ENCODE results near the gene GARIN3.

GARIN3 gene

DNA sequence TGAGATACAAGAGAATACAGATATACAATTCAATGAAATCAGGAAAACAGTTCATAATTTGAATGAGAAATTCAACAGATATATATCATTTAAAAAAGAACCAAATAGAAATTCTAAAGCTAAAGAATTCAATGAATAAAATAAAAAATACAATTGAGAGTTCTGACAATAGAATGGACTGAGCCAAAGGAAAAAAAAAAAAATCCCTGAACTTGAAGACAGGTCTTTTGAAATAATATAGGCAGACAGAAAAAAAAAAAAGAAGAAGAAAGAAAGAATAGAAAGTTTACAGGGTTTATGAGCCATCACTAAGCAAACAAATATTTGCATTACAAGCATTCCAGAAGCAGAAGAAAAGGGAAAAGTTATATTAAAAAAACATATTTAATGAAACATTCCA, 44.4 kb downstream of the GARIN3 start:
- TF ChIP-seq ZNF70 (CRISPR knock-in tag; IDR thresholded peaks at IDR 0.05) (no peak), ZNF565 (CRISPR knock-in tag; conservative IDR thresholded peaks at IDR 0.05; ENCODE audit: low read depth) (no peak), OSR1 (CRISPR knock-in tag; IDR thresholded peaks at IDR 0.05) (no peak), BACH2 (CRISPR knock-in tag; IDR thresholded peaks at IDR 0.05; ENCODE audit: borderline replicate concordance) (no peak), ESRRG (CRISPR knock-in tag; IDR thresholded peaks at IDR 0.05) (no peak), ZNF8 (CRISPR knock-in tag; IDR thresholded peaks at IDR 0.05) (no peak), PPARA (CRISPR knock-in tag; IDR thresholded peaks at IDR 0.05; ENCODE audit: borderline replicate concordance) (no peak), CSDC2 (CRISPR knock-in tag; IDR thresholded peaks at IDR 0.05) (no peak), ZC3H10 (CRISPR knock-in tag; IDR thresholded peaks at IDR 0.05) (no peak), GLIS3 (CRISPR knock-in tag; IDR thresholded peaks at IDR 0.05) (no peak)
- TF ChIP-seq, protein P1, sequence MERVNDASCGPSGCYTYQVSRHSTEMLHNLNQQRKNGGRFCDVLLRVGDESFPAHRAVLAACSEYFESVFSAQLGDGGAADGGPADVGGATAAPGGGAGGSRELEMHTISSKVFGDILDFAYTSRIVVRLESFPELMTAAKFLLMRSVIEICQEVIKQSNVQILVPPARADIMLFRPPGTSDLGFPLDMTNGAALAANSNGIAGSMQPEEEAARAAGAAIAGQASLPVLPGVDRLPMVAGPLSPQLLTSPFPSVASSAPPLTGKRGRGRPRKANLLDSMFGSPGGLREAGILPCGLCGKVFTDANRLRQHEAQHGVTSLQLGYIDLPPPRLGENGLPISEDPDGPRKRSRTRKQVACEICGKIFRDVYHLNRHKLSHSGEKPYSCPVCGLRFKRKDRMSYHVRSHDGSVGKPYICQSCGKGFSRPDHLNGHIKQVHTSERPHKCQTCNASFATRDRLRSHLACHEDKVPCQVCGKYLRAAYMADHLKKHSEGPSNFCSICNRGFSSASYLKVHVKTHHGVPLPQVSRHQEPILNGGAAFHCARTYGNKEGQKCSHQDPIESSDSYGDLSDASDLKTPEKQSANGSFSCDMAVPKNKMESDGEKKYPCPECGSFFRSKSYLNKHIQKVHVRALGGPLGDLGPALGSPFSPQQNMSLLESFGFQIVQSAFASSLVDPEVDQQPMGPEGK (CRISPR knock-in tag; IDR thresholded peaks at IDR 0.05; ENCODE audit: borderline replicate concordance): no peak
- TF ChIP-seq, protein P2, sequence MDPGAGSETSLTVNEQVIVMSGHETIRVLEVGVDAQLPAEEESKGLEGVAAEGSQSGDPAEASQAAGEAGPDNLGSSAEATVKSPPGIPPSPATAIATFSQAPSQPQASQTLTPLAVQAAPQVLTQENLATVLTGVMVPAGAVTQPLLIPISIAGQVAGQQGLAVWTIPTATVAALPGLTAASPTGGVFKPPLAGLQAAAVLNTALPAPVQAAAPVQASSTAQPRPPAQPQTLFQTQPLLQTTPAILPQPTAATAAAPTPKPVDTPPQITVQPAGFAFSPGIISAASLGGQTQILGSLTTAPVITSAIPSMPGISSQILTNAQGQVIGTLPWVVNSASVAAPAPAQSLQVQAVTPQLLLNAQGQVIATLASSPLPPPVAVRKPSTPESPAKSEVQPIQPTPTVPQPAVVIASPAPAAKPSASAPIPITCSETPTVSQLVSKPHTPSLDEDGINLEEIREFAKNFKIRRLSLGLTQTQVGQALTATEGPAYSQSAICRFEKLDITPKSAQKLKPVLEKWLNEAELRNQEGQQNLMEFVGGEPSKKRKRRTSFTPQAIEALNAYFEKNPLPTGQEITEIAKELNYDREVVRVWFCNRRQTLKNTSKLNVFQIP (CRISPR knock-in tag; IDR thresholded peaks at IDR 0.05; ENCODE audit: borderline replicate concordance, low read depth): no peak
- TF ChIP-seq, protein P3, sequence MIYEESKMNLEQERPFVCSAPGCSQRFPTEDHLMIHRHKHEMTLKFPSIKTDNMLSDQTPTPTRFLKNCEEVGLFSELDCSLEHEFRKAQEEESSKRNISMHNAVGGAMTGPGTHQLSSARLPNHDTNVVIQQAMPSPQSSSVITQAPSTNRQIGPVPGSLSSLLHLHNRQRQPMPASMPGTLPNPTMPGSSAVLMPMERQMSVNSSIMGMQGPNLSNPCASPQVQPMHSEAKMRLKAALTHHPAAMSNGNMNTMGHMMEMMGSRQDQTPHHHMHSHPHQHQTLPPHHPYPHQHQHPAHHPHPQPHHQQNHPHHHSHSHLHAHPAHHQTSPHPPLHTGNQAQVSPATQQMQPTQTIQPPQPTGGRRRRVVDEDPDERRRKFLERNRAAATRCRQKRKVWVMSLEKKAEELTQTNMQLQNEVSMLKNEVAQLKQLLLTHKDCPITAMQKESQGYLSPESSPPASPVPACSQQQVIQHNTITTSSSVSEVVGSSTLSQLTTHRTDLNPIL (CRISPR knock-in tag; IDR thresholded peaks at IDR 0.05; ENCODE audit: low read depth): no peak
- TF ChIP-seq, protein P4, sequence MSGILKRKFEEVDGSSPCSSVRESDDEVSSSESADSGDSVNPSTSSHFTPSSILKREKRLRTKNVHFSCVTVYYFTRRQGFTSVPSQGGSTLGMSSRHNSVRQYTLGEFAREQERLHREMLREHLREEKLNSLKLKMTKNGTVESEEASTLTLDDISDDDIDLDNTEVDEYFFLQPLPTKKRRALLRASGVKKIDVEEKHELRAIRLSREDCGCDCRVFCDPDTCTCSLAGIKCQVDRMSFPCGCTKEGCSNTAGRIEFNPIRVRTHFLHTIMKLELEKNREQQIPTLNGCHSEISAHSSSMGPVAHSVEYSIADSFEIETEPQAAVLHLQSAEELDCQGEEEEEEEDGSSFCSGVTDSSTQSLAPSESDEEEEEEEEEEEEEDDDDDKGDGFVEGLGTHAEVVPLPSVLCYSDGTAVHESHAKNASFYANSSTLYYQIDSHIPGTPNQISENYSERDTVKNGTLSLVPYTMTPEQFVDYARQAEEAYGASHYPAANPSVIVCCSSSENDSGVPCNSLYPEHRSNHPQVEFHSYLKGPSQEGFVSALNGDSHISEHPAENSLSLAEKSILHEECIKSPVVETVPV (CRISPR knock-in tag; IDR thresholded peaks at IDR 0.05): no peak
- ATAC-seq: no peak

DNA sequence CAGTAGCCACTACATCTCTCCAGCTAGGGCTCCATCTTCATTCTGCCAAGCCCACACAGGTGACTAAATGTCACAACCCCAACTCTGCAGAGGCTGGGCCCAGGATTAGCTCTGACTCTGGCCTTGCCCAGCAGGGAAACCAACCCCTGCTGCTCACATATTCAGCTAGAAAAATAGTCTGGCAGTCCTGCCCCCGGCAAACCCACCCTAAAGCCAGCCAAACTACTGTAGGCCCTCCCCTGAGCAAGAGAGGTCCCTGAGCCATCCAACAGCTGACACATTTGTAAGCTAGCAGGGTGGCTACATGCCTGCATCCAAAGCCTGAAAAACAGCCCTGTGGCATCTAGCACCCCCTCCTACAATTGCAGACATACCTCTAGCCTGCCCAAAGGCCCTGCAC, 46.0 kb downstream of the GARIN3 start:
- ATAC-seq: no peak
- TF ChIP-seq, protein P2 (CRISPR knock-in tag; IDR thresholded peaks at IDR 0.05; ENCODE audit: borderline replicate concordance, low read depth): no peak
- TF ChIP-seq BACH2 (CRISPR knock-in tag; IDR thresholded peaks at IDR 0.05; ENCODE audit: borderline replicate concordance) (no peak), SNAI2 (CRISPR knock-in tag; IDR thresholded peaks at IDR 0.05) (no peak), GLIS3 (CRISPR knock-in tag; IDR thresholded peaks at IDR 0.05) (no peak), RARB (CRISPR knock-in tag; IDR thresholded peaks at IDR 0.05) (no peak), ZNF565 (CRISPR knock-in tag; conservative IDR thresholded peaks at IDR 0.05; ENCODE audit: low read depth) (no peak), ZFP3 (CRISPR knock-in tag; IDR thresholded peaks at IDR 0.05) (no peak), ARNTL (CRISPR knock-in tag; IDR thresholded peaks at IDR 0.05; ENCODE audit: borderline replicate concordance, low read depth) (no peak), CSDC2 (CRISPR knock-in tag; IDR thresholded peaks at IDR 0.05) (no peak), ISL1 (CRISPR knock-in tag; IDR thresholded peaks at IDR 0.05) (no peak), ZFP30 (CRISPR knock-in tag; IDR thresholded peaks at IDR 0.05) (no peak), TOX (CRISPR knock-in tag; IDR thresholded peaks at IDR 0.05; ENCODE audit: borderline replicate concordance) (no peak), TCF4 (CRISPR knock-in tag; IDR thresholded peaks at IDR 0.05; ENCODE audit: borderline replicate concordance) (no peak), ZNF70 (CRISPR knock-in tag; IDR thresholded peaks at IDR 0.05) (no peak), ZC3H10 (CRISPR knock-in tag; IDR thresholded peaks at IDR 0.05) (no peak), PPARA (CRISPR knock-in tag; IDR thresholded peaks at IDR 0.05; ENCODE audit: borderline replicate concordance) (no peak), ESRRG (CRISPR knock-in tag; IDR thresholded peaks at IDR 0.05) (no peak)
- TF ChIP-seq, protein P3 (CRISPR knock-in tag; IDR thresholded peaks at IDR 0.05; ENCODE audit: low read depth): no peak
- TF ChIP-seq, protein P5, sequence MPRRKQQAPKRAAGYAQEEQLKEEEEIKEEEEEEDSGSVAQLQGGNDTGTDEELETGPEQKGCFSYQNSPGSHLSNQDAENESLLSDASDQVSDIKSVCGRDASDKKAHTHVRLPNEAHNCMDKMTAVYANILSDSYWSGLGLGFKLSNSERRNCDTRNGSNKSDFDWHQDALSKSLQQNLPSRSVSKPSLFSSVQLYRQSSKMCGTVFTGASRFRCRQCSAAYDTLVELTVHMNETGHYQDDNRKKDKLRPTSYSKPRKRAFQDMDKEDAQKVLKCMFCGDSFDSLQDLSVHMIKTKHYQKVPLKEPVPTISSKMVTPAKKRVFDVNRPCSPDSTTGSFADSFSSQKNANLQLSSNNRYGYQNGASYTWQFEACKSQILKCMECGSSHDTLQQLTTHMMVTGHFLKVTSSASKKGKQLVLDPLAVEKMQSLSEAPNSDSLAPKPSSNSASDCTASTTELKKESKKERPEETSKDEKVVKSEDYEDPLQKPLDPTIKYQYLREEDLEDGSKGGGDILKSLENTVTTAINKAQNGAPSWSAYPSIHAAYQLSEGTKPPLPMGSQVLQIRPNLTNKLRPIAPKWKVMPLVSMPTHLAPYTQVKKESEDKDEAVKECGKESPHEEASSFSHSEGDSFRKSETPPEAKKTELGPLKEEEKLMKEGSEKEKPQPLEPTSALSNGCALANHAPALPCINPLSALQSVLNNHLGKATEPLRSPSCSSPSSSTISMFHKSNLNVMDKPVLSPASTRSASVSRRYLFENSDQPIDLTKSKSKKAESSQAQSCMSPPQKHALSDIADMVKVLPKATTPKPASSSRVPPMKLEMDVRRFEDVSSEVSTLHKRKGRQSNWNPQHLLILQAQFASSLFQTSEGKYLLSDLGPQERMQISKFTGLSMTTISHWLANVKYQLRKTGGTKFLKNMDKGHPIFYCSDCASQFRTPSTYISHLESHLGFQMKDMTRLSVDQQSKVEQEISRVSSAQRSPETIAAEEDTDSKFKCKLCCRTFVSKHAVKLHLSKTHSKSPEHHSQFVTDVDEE (CRISPR knock-in tag; IDR thresholded peaks at IDR 0.05): no peak
- TF ChIP-seq, protein P1 (CRISPR knock-in tag; IDR thresholded peaks at IDR 0.05; ENCODE audit: borderline replicate concordance): no peak
